ENCODE data around the gene SETD2. TPM values are rescaled to one million over a fixed set of nuclear protein-coding genes. Genes with fewer than 3 reads are reported as not detected.

The SETD2 gene
- total RNA-seq, 1 experiment from 2014 or later: 60.8 TPM

DNA sequence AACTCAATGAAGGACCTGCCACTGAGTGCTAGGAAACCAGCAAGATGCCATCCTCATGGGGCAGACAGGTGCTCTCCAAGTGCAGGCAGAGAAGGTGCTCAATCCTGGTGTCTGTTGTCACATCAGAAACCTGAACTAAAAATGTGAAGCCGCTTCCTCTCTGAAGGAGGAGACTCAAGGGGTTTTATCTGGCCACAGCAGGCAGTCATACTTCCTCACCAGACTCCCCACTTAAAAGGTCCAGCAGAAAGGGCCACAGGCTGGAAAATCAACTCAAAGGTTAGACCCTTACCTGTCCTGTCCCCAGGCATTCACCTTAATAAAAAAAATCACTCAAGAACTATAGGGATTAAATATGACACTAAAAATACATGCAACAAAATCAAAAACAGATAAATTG is 192.2 kb downstream of the SETD2 start:
- no peak overlapping the region for H3K14ac ChIP-seq (ENCODE audit: insufficient read depth, low read length)
- H2BK12ac ChIP-seq (ENCODE audit: insufficient read length, low read depth, low read length): no peak overlapping the region
- H2BK120ac ChIP-seq (ENCODE audit: low read depth, low read length, poor library complexity, severe bottlenecking): no peak overlapping the region
- no peak for DNase-seq
- no peak overlapping the region for H3T11ph ChIP-seq (ENCODE audit: low read length)
- H3K9me3 Mint-ChIP-seq: peaks cover under 1 to 3% of the 10 kb centered on the region in 2 experiments; a peak in 3 of 5 replicates
- no peaks in the 10 kb centered on the region for H3K4me1 ChIP-seq (ENCODE audit: insufficient read depth, low read length)
- H3K9me3 ChIP-seq (ENCODE audit: control insufficient read depth, low read depth, low read length): no peaks in the 10 kb centered on the region
- no peak overlapping the region for H3K4me3 Mint-ChIP-seq
- H3K18ac ChIP-seq (ENCODE audit: insufficient read length, low read depth, low read length): no peak overlapping the region
- peaks cover 28 to 30% of the 10 kb centered on the region in 2 experiments for H3K4me1 Mint-ChIP-seq
- no peak overlapping the region for H3K56ac ChIP-seq (ENCODE audit: insufficient read length, low read depth, low read length)
- H3K27ac Mint-ChIP-seq: no peak overlapping the region
- H2BK15ac ChIP-seq (ENCODE audit: low read depth, low read length): no peak overlapping the region
- H3K79me1 ChIP-seq (ENCODE audit: insufficient read depth, low read depth, low read length, poor library complexity, severe bottlenecking): peaks cover 18% of the 10 kb centered on the region
- H3K27me3 ChIP-seq (ENCODE audit: insufficient read depth, low read length): no peaks in the 10 kb centered on the region
- no peak overlapping the region for H3K9ac ChIP-seq (ENCODE audit: extremely low read depth, insufficient read length, low read length)
- H3K36me3 Mint-ChIP-seq (ENCODE audit: insufficient read depth in 1 of 3, low read depth in 3 of 3): peaks cover 17 to 36% (median 27%) of the 10 kb centered on the region in 3 experiments
- H4K8ac ChIP-seq (replicated peaks; ENCODE audit: insufficient read length, low read depth, low read length): no peak overlapping the region
- H4K91ac ChIP-seq (ENCODE audit: insufficient read length, low read depth, low read length): no peak overlapping the region
- H2BK5ac ChIP-seq (ENCODE audit: insufficient read length, low read length): no peak overlapping the region
- peaks cover 64% of the 10 kb centered on the region for H3K79me2 ChIP-seq (ENCODE audit: insufficient read depth, low read length)
- no peak overlapping the region for H3K23ac ChIP-seq (ENCODE audit: insufficient read length, low read depth, low read length)
- H2AFZ ChIP-seq (ENCODE audit: low read length): no peak overlapping the region
- H2BK20ac ChIP-seq (ENCODE audit: low read depth, low read length, poor library complexity, severe bottlenecking): no peak overlapping the region
- TF ChIP-seq, protein P1, sequence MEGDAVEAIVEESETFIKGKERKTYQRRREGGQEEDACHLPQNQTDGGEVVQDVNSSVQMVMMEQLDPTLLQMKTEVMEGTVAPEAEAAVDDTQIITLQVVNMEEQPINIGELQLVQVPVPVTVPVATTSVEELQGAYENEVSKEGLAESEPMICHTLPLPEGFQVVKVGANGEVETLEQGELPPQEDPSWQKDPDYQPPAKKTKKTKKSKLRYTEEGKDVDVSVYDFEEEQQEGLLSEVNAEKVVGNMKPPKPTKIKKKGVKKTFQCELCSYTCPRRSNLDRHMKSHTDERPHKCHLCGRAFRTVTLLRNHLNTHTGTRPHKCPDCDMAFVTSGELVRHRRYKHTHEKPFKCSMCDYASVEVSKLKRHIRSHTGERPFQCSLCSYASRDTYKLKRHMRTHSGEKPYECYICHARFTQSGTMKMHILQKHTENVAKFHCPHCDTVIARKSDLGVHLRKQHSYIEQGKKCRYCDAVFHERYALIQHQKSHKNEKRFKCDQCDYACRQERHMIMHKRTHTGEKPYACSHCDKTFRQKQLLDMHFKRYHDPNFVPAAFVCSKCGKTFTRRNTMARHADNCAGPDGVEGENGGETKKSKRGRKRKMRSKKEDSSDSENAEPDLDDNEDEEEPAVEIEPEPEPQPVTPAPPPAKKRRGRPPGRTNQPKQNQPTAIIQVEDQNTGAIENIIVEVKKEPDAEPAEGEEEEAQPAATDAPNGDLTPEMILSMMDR (conservative IDR thresholded peaks at IDR 0.05): no peak
- H4K20me1 ChIP-seq (ENCODE audit: control insufficient read depth, insufficient read depth, insufficient read length): no peaks in the 10 kb centered on the region
- H3K4ac ChIP-seq (ENCODE audit: low read depth, low read length): no peak overlapping the region
- no peaks in the 10 kb centered on the region; the same call in 1 of the 2 replicates for H3K27me3 Mint-ChIP-seq (ENCODE audit: low read depth)
- no peak overlapping the region for H4K5ac ChIP-seq (ENCODE audit: insufficient read length, low read depth, low read length)
- no peak overlapping the region for H3K27ac ChIP-seq (ENCODE audit: insufficient read length, low read depth, low read length)
- no peak overlapping the region for H2AK5ac ChIP-seq (ENCODE audit: insufficient read length, low read length)
- H3K23me2 ChIP-seq (ENCODE audit: insufficient read length, low read depth, low read length, poor library complexity, severe bottlenecking): no peaks in the 10 kb centered on the region
- H3K4me2 ChIP-seq (ENCODE audit: insufficient read depth, insufficient read length, low read length): no peak overlapping the region
- no CpG with 5 or more reads among the region's 1 CpG for WGBS (ENCODE audit: extremely low coverage, insufficient read length, low lambda C conversion rate)

Data from H9 (cell line).